Skeletal muscle satellite cell (primary cell): ENCODE results near the gene C6orf136.

ENCODE experiments used
- H3K27me3 ChIP-seq: 2 replicates; pipeline ENCODE4 v1.7.0; 2013; ENCODE audit warnings: low read length; ENCODE audit not compliant: control insufficient read depth, insufficient read depth
- H3K36me3 ChIP-seq: 2 replicates; pipeline ENCODE4 v1.7.0; 2013; ENCODE audit warnings: mild to moderate bottlenecking, control low read depth, low read length; ENCODE audit not compliant: insufficient read depth
- H3K4me1 ChIP-seq: 2 replicates; pipeline ENCODE4 v1.7.0; 2013; ENCODE audit warnings: low read length; ENCODE audit not compliant: control insufficient read depth, insufficient read depth
- H3K4me2 ChIP-seq: 2 replicates; pipeline ENCODE4 v1.7.0; 2013; ENCODE audit warnings: mild to moderate bottlenecking, low read length
- H3K4me3 ChIP-seq: 2 replicates; pipeline ENCODE4 v1.7.0; 2013; ENCODE audit warnings: low read length
- H3K9ac ChIP-seq: 2 replicates; pipeline ENCODE4 v1.7.0; 2013; ENCODE audit warnings: mild to moderate bottlenecking, low read depth, low read length, moderate library complexity
- H3K9me3 ChIP-seq: replicated peaks from 2 replicates; pipeline ENCODE4 v1.7.0; 2013; ENCODE audit warnings: mild to moderate bottlenecking, control low read depth, low read length

The C6orf136 gene

GRCh38 chr6:30611856-30612194 is 35.1 kb upstream of the C6orf136 start:
- Histone ChIP-seq H3K4me3 (no peak overlapping the region), H3K4me2 (no peak overlapping the region), H3K9me3 (no peaks in the 10 kb centered on the region), H3K36me3 (peaks cover 45% of the 10 kb centered on the region), H3K9ac (no peak overlapping the region), H3K4me1 (peaks cover 28% of the 10 kb centered on the region), H3K27me3 (no peaks in the 10 kb centered on the region)

GRCh38 chr6:30612213-30612612 is 34.7 kb upstream of the C6orf136 start:
- H3K27me3 ChIP-seq: no peaks in the 10 kb centered on the region
- no peak overlapping the region for H3K4me3 ChIP-seq
- H3K9ac ChIP-seq: no peak overlapping the region
- H3K4me2 ChIP-seq: peak overlapping the region; percentile 95
- peaks cover 43% of the 10 kb centered on the region for H3K36me3 ChIP-seq
- no peaks in the 10 kb centered on the region for H3K9me3 ChIP-seq
- H3K4me1 ChIP-seq: peaks cover 28% of the 10 kb centered on the region

- no peak overlapping the region for H3K9ac ChIP-seq
- peak overlapping the region; percentile 95 for H3K4me2 ChIP-seq
- peaks cover 28% of the 10 kb centered on the region for H3K4me1 ChIP-seq
- no peaks in the 10 kb centered on the region for H3K9me3 ChIP-seq
- peaks cover 37% of the 10 kb centered on the region for H3K36me3 ChIP-seq
- no peaks in the 10 kb centered on the region for H3K27me3 ChIP-seq
- no peak overlapping the region for H3K4me3 ChIP-seq
Measured at GRCh38 chr6:30612687-30613248, 34.2 kb upstream of the C6orf136 start.

GRCh38 chr6:30613251-30614043 is 33.5 kb upstream of the C6orf136 start:
- H3K4me3 ChIP-seq: no peak overlapping the region
- peaks cover 29% of the 10 kb centered on the region for H3K4me1 ChIP-seq
- peak overlapping the region; percentile 99 for H3K9ac ChIP-seq
- H3K9me3 ChIP-seq: no peaks in the 10 kb centered on the region
- H3K4me2 ChIP-seq: peak overlapping the region; percentile 95
- no peaks in the 10 kb centered on the region for H3K27me3 ChIP-seq
- peaks cover 33% of the 10 kb centered on the region for H3K36me3 ChIP-seq

GRCh38 chr6:30614044-30614842 is 32.7 kb upstream of the C6orf136 start:
- H3K9me3 ChIP-seq: no peaks in the 10 kb centered on the region
- peak overlapping the region; percentile 99 for H3K9ac ChIP-seq
- no peaks in the 10 kb centered on the region for H3K27me3 ChIP-seq
- H3K36me3 ChIP-seq: peaks cover 25% of the 10 kb centered on the region
- peaks cover 33% of the 10 kb centered on the region for H3K4me1 ChIP-seq
- H3K4me2 ChIP-seq: peak overlapping the region; percentile 95
- H3K4me3 ChIP-seq: peak overlapping the region; percentile 56

GRCh38 chr6:30614843-30615218 is 32.1 kb upstream of the C6orf136 start:
- peaks cover 33% of the 10 kb centered on the region for H3K4me1 ChIP-seq
- H3K27me3 ChIP-seq: no peaks in the 10 kb centered on the region
- no peaks in the 10 kb centered on the region for H3K9me3 ChIP-seq
- H3K4me3 ChIP-seq: peak overlapping the region; percentile 89
- H3K4me2 ChIP-seq: peak overlapping the region; percentile 95
- H3K36me3 ChIP-seq: peaks cover 26% of the 10 kb centered on the region
- H3K9ac ChIP-seq: peak overlapping the region; percentile 99

GRCh38 chr6:30615219-30615957 is 31.5 kb upstream of the C6orf136 start:
- Histone ChIP-seq H3K9me3 (no peaks in the 10 kb centered on the region), H3K4me2 (peak overlapping the region; percentile 95), H3K4me1 (peaks cover 33% of the 10 kb centered on the region), H3K4me3 (peak overlapping the region; percentile 89), H3K9ac (peak overlapping the region; percentile 99), H3K36me3 (peaks cover 26% of the 10 kb centered on the region), H3K27me3 (no peaks in the 10 kb centered on the region)

GRCh38 chr6:30615958-30616810 is 30.7 kb upstream of the C6orf136 start:
- Histone ChIP-seq H3K9ac (peak overlapping the region; percentile 99), H3K4me2 (peak overlapping the region; percentile 95), H3K9me3 (no peaks in the 10 kb centered on the region), H3K36me3 (peaks cover 26% of the 10 kb centered on the region), H3K4me1 (peaks cover 33% of the 10 kb centered on the region), H3K4me3 (peak overlapping the region; percentile 89), H3K27me3 (no peaks in the 10 kb centered on the region)

- H3K27me3 ChIP-seq: no peaks in the 10 kb centered on the region
- peak within 1 kb of the TSS; percentile 89 for H3K4me3 ChIP-seq
- no peaks in the 10 kb centered on the region for H3K9me3 ChIP-seq
- H3K9ac ChIP-seq: peak within 1 kb of the TSS; percentile 99
- peaks cover 27% of the 10 kb centered on the region for H3K36me3 ChIP-seq
- H3K4me2 ChIP-seq: peak within 1 kb of the TSS; percentile 95
- peaks cover 33% of the 10 kb centered on the region for H3K4me1 ChIP-seq
Measured at GRCh38 chr6:30616811-30617564, 29.9 kb upstream of the C6orf136 start, which contains the start of gene PPP1R10. Gene PPP1R10 (minus strand): TSS chr6:30617243. CDS start chr6:30609944, 7,299 bp downstream.
